Lower leg skin (tissue), 4 donors: Measurements from ENCODE around the gene KISS1. TPM values are rescaled to one million over a fixed set of nuclear protein-coding genes. Genes with fewer than 3 reads are reported as not detected.

Source experiments
- DNase-seq, 2 donors: peaks; one replicate each; pipeline ENCODE4 v3.0.0-alpha.2; 2019; ENCODE audit warnings: low spot score in 2 of 2
- H3K4me3 ChIP-seq: fragments of 200-600 bp; sonication (generic); 2 replicates; pipeline ENCODE4 v1.5.1; 2017; ENCODE audit warnings: mild to moderate bottlenecking, low read depth; ENCODE audit not compliant: poor library complexity, severe bottlenecking
- POLR2A ChIP-seq, 2 donors: fragments of 450-650 bp; IDR thresholded peaks; one replicate each; pipeline ENCODE4 v1.6.1; 2016 to 2017; ENCODE audit warnings: antibody characterized with exemption in 2 of 2, mild to moderate bottlenecking in 1 of 2, moderate library complexity in 1 of 2
- WGBS, 2 donors: methylation state at CpG; one replicate each; pipeline ENCODE4 v1.1.5; 2018; 5-methylcytosine and 5-hydroxymethylcytosine counted together
- intact Hi-C: fragments of 100-400 bp; cut with DNase I; formaldehyde crosslinking; loops from one replicate; pipeline ENCODE4 v1.15.0; 2023; ENCODE audit warnings: low total_unique reads
- total RNA-seq, 4 donors: library from RNA; depleted of rRNA; stranded (reverse); fragments of >200 nt; gene quantifications; one replicate each; pipeline ENCODE4 v1.1.0, GENCODE V29; 2016
- TF ChIP-seq, protein P1 (sequence below), 3 donors: fragments of 450-650 bp; IDR thresholded peaks; one replicate each; pipeline ENCODE4 v1.5.1; 2016; ENCODE audit warnings: antibody characterized with exemption in 3 of 3, mild to moderate bottlenecking in 3 of 3, moderate library complexity in 2 of 3

KISS1 gene
- total RNA-seq, 4 donors from 2014 or later = not detected

DNA sequence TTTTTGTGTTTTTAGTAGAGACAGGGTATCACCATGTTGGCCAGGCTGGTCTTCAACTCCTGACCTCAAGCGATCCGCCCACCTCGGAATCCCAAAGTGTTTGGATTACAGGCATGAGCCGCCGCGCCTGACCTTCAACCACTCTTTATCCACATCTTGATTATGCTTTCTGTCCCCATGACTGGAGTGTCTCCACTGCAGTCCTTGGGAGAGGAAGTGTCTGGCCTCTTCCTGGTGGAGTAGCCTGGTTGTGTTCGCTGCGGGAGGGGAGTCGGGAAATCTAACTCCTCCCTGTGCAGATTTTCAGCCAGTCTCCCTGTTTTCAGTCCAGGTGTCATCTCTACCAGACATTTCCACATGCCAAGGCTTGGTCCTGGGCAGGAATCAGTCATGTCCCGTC is 9.7 kb downstream of the KISS1 start:
- DNase-seq = peak in 1 of 2 donors; percentile 63
- TF ChIP-seq, protein P1, sequence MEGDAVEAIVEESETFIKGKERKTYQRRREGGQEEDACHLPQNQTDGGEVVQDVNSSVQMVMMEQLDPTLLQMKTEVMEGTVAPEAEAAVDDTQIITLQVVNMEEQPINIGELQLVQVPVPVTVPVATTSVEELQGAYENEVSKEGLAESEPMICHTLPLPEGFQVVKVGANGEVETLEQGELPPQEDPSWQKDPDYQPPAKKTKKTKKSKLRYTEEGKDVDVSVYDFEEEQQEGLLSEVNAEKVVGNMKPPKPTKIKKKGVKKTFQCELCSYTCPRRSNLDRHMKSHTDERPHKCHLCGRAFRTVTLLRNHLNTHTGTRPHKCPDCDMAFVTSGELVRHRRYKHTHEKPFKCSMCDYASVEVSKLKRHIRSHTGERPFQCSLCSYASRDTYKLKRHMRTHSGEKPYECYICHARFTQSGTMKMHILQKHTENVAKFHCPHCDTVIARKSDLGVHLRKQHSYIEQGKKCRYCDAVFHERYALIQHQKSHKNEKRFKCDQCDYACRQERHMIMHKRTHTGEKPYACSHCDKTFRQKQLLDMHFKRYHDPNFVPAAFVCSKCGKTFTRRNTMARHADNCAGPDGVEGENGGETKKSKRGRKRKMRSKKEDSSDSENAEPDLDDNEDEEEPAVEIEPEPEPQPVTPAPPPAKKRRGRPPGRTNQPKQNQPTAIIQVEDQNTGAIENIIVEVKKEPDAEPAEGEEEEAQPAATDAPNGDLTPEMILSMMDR (IDR thresholded peaks at IDR 0.05) = no peak
- no peak for TF ChIP-seq POLR2A (IDR thresholded peaks at IDR 0.05)
- no peak overlapping the region for H3K4me3 ChIP-seq
- intact Hi-C loops = no loop called here
- 82 to 90% methylated on average over 10 of the region's 10 CpGs for WGBS, 2 donors

DNA sequence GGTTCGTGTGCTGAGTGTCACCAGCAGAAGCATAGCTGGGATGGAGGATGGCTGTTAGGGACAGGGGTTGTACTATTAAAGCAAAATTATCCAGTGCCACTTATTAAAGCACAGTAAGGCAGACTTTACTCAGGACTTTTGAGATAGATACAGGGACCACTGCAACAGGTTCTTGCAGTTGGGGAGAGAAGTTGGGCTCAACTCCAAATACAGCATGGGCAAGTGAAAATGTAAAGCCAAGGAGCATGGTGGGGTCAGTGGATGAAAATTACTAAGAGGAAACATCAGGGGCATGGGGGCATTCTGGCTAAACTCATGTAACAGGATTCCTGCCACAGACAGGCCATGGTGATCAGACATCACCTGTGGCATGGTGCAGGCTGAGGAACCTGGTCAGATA is 15.2 kb downstream of the KISS1 start:
- no peak overlapping the region for H3K4me3 ChIP-seq
- peak in 1 of 2 donors; percentile 59 for DNase-seq
- intact Hi-C loops = no loop called here
- TF ChIP-seq POLR2A (IDR thresholded peaks at IDR 0.05) = no peak
- TF ChIP-seq, protein P1 (IDR thresholded peaks at IDR 0.05) = no peak
- 56 to 90% methylated on average over 1 of the region's 1 CpG for whole genome bisulfite sequencing, 2 donors

DNA sequence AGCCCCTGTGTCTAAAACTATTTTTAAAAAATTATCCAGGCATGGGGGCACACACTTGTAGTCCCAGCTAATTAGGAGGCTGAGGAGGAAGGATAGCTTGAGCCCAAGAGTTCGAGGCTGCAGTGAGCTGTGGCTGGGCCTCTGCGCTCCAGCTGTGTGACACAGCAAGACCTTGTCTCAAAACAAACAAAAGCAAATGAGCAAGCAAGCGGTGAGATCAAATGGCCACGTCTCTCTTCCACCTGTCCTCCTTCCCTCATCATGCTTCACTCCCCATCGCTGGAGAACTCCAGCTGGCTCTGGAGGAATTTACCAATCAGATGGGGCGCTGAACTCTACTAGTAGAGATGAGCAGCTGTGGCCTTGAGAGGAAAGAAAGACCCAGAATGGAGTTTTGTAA is 16.2 kb downstream of the KISS1 start:
- TF ChIP-seq, protein P1 (IDR thresholded peaks at IDR 0.05) = no peak
- no peak for TF ChIP-seq POLR2A (IDR thresholded peaks at IDR 0.05)
- 90 to 92% methylated on average over 6 of the region's 6 CpGs for WGBS, 2 donors

DNA sequence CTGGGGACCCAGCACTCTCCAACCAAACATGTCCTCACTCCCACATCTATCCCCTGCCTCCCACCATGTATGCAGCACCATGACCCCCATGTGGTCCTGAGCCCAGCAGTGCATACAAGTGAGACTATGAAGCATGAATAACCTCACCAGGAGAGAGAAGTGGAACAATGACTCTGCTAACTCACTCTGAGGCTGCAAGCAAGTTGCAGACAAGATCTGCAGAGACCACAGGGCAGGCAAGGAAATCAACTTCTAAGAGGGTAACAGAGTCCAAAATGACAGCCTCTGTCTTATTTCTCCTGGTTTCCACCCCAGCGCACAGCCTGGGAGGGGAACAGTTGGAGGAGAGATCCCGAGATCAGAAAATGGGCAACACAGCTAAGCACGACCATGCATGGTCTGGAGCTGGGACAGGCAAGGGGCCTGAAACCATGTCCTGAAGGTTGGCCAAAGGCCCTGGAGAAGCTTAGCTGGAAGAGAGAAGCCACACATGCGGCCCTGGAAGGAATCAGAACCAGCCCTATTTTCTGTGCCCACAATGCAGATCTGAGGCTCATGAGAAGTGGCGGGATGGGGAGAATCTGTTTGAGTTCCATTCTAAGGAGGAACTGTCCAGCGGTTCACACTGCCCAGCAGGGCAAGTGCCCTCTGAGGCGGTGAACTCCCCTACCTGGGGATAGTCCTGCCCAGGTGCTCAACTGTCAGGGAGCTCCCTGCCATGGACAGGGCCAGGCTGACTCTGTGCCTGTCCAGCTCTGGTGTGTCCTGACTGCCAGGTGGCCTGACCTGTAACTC is 17.6 kb downstream of the KISS1 start:
- WGBS, 2 donors = 84 to 86% methylated on average over 6 to 7 of the region's 7 CpGs
- H3K4me3 ChIP-seq = no peak overlapping the region
- intact Hi-C loops = no loop called here
- TF ChIP-seq, protein P1 (IDR thresholded peaks at IDR 0.05) = no peak
- TF ChIP-seq POLR2A (IDR thresholded peaks at IDR 0.05) = no peak
- no peak for DNase-seq

More for the DNA sequence above, 16.2 kb downstream of the KISS1 start:
- intact Hi-C loops = no loop called here
- no peak overlapping the region for H3K4me3 ChIP-seq
- DNase-seq = no peak

DNA sequence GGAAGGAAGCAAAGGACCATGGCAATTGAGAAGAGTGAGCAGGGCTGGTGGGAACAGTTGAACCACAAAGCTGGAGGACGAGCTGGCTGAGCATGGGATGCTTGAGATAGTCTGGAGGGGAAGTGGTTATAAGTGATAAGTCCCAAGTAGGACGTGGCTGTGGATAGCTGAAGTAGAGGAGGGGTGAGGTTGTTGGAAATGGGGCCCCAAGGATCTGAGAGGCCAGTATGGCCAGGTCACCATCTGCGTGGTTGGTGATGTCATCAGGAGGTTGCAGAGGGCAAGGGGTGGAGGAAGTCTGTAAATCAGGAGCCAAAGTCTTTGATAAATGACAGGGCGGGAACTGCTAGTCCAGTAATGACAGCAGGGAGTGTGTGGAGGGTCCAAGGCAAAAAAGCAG is 19.2 kb downstream of the KISS1 start:
- intact Hi-C loops = no loop called here
- 51 to 56% methylated on average over 4 of the region's 4 CpGs for WGBS, 2 donors
- no peak overlapping the region for H3K4me3 ChIP-seq
- no peak for TF ChIP-seq POLR2A (IDR thresholded peaks at IDR 0.05)
- TF ChIP-seq, protein P1 (IDR thresholded peaks at IDR 0.05) = no peak
- no peak for DNase-seq
